ENCODE data around the gene RBPJL. TPM values are rescaled to one million over a fixed set of nuclear protein-coding genes. Genes with fewer than 3 reads are reported as not detected.

The RBPJL gene
- total and polyA plus RNA-seq, 2 of the 13 experiments (the other 11 are each of a cell fraction or from before 2014, with no cell fraction given) = not detected

DNA sequence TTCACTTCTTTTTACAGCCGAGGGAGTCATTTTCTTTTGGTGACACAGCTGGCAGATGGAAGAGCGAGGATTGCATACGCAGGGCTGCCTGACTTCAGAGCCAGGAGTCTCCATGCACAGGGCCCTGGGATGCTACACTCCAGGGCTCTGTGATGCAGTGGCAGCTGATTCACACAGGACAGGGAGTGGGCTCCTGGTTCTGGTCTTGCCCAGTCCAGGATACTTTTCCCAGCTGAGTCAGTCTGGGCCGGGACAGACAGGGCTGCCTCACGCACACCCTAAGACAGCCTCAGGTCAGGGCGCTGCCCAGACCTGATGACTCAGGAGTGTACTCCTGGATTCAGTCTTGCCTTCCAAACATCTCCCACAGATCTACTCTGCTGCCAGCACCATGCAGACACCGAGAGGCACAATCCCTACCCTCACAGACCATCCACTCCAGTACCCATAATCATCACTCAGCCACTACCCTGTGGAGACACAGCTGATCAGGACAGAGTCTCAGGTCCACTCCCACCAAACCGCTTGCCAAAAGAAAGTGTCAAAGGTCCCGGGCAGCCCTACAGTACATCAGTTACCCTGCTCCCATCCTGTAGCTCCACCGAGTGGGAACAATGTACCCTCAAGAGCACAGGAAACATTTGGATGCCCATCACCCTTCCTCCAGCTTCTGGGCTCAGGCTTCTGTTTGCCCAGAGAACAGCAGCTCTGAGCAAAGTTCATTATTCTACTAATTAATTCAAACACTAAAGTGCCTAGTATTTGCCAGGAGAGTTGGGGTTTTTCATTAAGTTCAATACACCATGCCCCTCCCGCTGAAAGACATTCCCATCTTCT is 30.1 kb downstream of the RBPJL start (continued):
- TF ChIP-seq ETV5 (CRISPR knock-in tag; IDR thresholded peaks at IDR 0.05; ENCODE audit: borderline replicate concordance) (no peak; the same call in 1 of the 2 replicates), ZNF44 (CRISPR knock-in tag; IDR thresholded peaks at IDR 0.05) (0 out of 2 replicates have a peak, but pooled peaks have one; percentile 23), ATF7 (IDR thresholded peaks at IDR 0.05) (no peak), ATF7 (CRISPR knock-in tag; IDR thresholded peaks at IDR 0.05) (no peak), SP1 (IDR thresholded peaks at IDR 0.05) (no peak), SP1 (CRISPR knock-in tag; IDR thresholded peaks at IDR 0.05) (no peak), GATAD2A (CRISPR knock-in tag; IDR thresholded peaks at IDR 0.05) (0 out of 2 replicates have a peak, but pooled peaks have one; percentile 44), ZNF331 (CRISPR knock-in tag; IDR thresholded peaks at IDR 0.05) (no peak; the same call in 1 of the 2 replicates), ZNF563 (CRISPR knock-in tag; IDR thresholded peaks at IDR 0.05) (no peak), ZNF572 (CRISPR knock-in tag; IDR thresholded peaks at IDR 0.05) (peak; percentile 74; the same call in 1 of the 2 replicates), THAP11 (CRISPR knock-in tag; IDR thresholded peaks at IDR 0.05) (no peak), ZMAT3 (CRISPR knock-in tag; conservative IDR thresholded peaks at IDR 0.05) (0 out of 2 replicates have a peak, but pooled peaks have one; percentile 24), MEIS2 (CRISPR knock-in tag; IDR thresholded peaks at IDR 0.05) (peak; percentile 35; the same call in 1 of the 2 replicates), NFE2L2 (IDR thresholded peaks at IDR 0.05; ENCODE audit: low read length) (no peak), NFYB (CRISPR knock-in tag; IDR thresholded peaks at IDR 0.05) (no peak), AKAP8 (CRISPR knock-in tag; IDR thresholded peaks at IDR 0.05) (no peak), HNRNPLL (IDR thresholded peaks at IDR 0.05; ENCODE audit: low read depth, low read length, poor library complexity, severe bottlenecking) (no peak), KLF15 (CRISPR knock-in tag; IDR thresholded peaks at IDR 0.05; ENCODE audit: borderline replicate concordance) (no peak), FOXM1 (CRISPR knock-in tag; IDR thresholded peaks at IDR 0.05) (no peak), MYC (CRISPR knock-in tag; IDR thresholded peaks at IDR 0.05; ENCODE audit: borderline replicate concordance) (no peak), ZNF468 (CRISPR knock-in tag; IDR thresholded peaks at IDR 0.05) (no peak), CREB1 (IDR thresholded peaks at IDR 0.05) (no peak), CREB1 (CRISPR knock-in tag; IDR thresholded peaks at IDR 0.05) (no peak)
- TF ChIP-seq, protein P1, sequence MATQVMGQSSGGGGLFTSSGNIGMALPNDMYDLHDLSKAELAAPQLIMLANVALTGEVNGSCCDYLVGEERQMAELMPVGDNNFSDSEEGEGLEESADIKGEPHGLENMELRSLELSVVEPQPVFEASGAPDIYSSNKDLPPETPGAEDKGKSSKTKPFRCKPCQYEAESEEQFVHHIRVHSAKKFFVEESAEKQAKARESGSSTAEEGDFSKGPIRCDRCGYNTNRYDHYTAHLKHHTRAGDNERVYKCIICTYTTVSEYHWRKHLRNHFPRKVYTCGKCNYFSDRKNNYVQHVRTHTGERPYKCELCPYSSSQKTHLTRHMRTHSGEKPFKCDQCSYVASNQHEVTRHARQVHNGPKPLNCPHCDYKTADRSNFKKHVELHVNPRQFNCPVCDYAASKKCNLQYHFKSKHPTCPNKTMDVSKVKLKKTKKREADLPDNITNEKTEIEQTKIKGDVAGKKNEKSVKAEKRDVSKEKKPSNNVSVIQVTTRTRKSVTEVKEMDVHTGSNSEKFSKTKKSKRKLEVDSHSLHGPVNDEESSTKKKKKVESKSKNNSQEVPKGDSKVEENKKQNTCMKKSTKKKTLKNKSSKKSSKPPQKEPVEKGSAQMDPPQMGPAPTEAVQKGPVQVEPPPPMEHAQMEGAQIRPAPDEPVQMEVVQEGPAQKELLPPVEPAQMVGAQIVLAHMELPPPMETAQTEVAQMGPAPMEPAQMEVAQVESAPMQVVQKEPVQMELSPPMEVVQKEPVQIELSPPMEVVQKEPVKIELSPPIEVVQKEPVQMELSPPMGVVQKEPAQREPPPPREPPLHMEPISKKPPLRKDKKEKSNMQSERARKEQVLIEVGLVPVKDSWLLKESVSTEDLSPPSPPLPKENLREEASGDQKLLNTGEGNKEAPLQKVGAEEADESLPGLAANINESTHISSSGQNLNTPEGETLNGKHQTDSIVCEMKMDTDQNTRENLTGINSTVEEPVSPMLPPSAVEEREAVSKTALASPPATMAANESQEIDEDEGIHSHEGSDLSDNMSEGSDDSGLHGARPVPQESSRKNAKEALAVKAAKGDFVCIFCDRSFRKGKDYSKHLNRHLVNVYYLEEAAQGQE (IDR thresholded peaks at IDR 0.05; ENCODE audit: borderline replicate concordance in 1 of 2, low read depth in 1 of 2, low read length in 2 of 2) = no peak
- TF ChIP-seq, protein P2, sequence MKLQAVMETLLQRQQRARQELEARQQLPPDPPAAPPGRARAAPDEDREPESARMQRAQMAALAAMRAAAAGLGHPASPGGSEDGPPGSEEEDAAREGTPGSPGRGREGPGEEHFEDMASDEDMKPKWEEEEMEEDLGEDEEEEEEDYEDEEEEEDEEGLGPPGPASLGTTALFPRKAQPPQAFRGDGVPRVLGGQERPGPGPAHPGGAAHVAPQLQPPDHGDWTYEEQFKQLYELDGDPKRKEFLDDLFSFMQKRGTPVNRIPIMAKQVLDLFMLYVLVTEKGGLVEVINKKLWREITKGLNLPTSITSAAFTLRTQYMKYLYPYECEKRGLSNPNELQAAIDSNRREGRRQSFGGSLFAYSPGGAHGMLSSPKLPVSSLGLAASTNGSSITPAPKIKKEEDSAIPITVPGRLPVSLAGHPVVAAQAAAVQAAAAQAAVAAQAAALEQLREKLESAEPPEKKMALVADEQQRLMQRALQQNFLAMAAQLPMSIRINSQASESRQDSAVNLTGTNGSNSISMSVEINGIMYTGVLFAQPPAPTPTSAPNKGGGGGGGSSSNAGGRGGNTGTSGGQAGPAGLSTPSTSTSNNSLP (IDR thresholded peaks at IDR 0.05; ENCODE audit: low read depth, low read length) = peak; percentile 44; the same call in 1 of the 2 replicates
- TF ChIP-seq, protein P3, sequence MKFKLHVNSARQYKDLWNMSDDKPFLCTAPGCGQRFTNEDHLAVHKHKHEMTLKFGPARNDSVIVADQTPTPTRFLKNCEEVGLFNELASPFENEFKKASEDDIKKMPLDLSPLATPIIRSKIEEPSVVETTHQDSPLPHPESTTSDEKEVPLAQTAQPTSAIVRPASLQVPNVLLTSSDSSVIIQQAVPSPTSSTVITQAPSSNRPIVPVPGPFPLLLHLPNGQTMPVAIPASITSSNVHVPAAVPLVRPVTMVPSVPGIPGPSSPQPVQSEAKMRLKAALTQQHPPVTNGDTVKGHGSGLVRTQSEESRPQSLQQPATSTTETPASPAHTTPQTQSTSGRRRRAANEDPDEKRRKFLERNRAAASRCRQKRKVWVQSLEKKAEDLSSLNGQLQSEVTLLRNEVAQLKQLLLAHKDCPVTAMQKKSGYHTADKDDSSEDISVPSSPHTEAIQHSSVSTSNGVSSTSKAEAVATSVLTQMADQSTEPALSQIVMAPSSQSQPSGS (CRISPR knock-in tag; IDR thresholded peaks at IDR 0.05) = no peak

Measured in HepG2 (cell line).